Myocyte (in vitro differentiated cells): ENCODE data around the gene CDH22. TPM values are rescaled to one million over a fixed set of nuclear protein-coding genes. Genes with fewer than 3 reads are reported as not detected.

Experiments used
- DNase-seq: peaks from one replicate; pipeline ENCODE4 v3.0.0-alpha.2; 2012; ENCODE audit warnings: low read depth
- total RNA-seq: library from RNA; depleted of rRNA; stranded (reverse); fragments of >200 nt; gene quantifications from 2 replicates; pipeline ENCODE4 v1.2.3, GENCODE V29; 2014

The CDH22 gene
- total RNA-seq, 1 donor from 2014 or later = not detected

- DNase-seq = peak; percentile 3
Measured at GRCh38 chr20:46243707-46244628, 64.3 kb downstream of the CDH22 start.

- DNase-seq = no peak
Measured at GRCh38 chr20:46242390-46242789, 65.9 kb downstream of the CDH22 start.

GRCh38 chr20:46240881-46241280 is 67.4 kb downstream of the CDH22 start:
- no peak for DNase-seq

GRCh38 chr20:46240065-46240464 is 68.2 kb downstream of the CDH22 start:
- no peak for DNase-seq

GRCh38 chr20:46237736-46238135 is 70.6 kb downstream of the CDH22 start:
- no peak for DNase-seq

- DNase-seq = no peak
Measured at GRCh38 chr20:46237227-46237626, 71.1 kb downstream of the CDH22 start.

GRCh38 chr20:46235077-46235476 is 73.2 kb downstream of the CDH22 start:
- DNase-seq = no peak

- DNase-seq = no peak
Measured at GRCh38 chr20:46233701-46234100, 74.6 kb downstream of the CDH22 start.

GRCh38 chr20:46232539-46232938 is 75.8 kb downstream of the CDH22 start:
- DNase-seq = no peak

- peak; percentile 59 for DNase-seq
Measured at GRCh38 chr20:46230801-46231282, 77.5 kb downstream of the CDH22 start.

- DNase-seq = no peak
Measured at GRCh38 chr20:46230106-46230491, 78.2 kb downstream of the CDH22 start.

- no peak for DNase-seq
Measured at GRCh38 chr20:46229478-46230105, 78.7 kb downstream of the CDH22 start.

GRCh38 chr20:46228670-46229069 is 79.6 kb downstream of the CDH22 start:
- no peak for DNase-seq

GRCh38 chr20:46227272-46227767 is 81.0 kb downstream of the CDH22 start:
- no peak for DNase-seq

GRCh38 chr20:46226602-46227001 is 81.7 kb downstream of the CDH22 start:
- DNase-seq = no peak

GRCh38 chr20:46222521-46223007 is 85.7 kb downstream of the CDH22 start:
- peak; percentile 33 for DNase-seq

- peak; percentile 32 for DNase-seq
Measured at GRCh38 chr20:46221256-46221833, 87.0 kb downstream of the CDH22 start.

GRCh38 chr20:46220455-46221207 is 87.7 kb downstream of the CDH22 start:
- DNase-seq = peak; percentile 82

- DNase-seq = no peak
Measured at GRCh38 chr20:46219920-46220319, 88.4 kb downstream of the CDH22 start.

- no peak for DNase-seq
Measured at GRCh38 chr20:46219190-46219589, 89.1 kb downstream of the CDH22 start.

GRCh38 chr20:46218656-46219055 is 89.6 kb downstream of the CDH22 start:
- DNase-seq = no peak
